HG03354 (cell line): Measurements from ENCODE around the gene HLA-DOB.
"Not testable (repeated sequence)": the region's sequence is repeated elsewhere in the genome, so short reads cannot be mapped to it uniquely, and the experiment has no call there.

Experiments used
- ATAC-seq: cut with Tn5 transposase; IDR thresholded peaks from one replicate; pipeline ENCODE4 v1.9.1; 2021; ENCODE audit warnings: mild to moderate bottlenecking; ENCODE audit not compliant: unreplicated experiment, poor library complexity, severe bottlenecking

The HLA-DOB gene

GRCh38 chr6:32818867-32819266, 2.1 kb upstream of the HLA-DOB start:
- no peak for ATAC-seq

GRCh38 chr6:32815996-32816395, 806 bp downstream of the HLA-DOB start:
- ATAC-seq, result peak; percentile 64

GRCh38 chr6:32815115-32815514, 1.7 kb downstream of the HLA-DOB start:
- no peak for ATAC-seq

GRCh38 chr6:32814145-32814544, 2.7 kb downstream of the HLA-DOB start:
- ATAC-seq, result no peak

GRCh38 chr6:32809171-32809570, 7.6 kb downstream of the HLA-DOB start:
- no peak for ATAC-seq

- ATAC-seq, result no peak
Measured at GRCh38 chr6:32807020-32807580, 9.7 kb downstream of the HLA-DOB start.

- not testable (repeated sequence) for ATAC-seq
Measured at GRCh38 chr6:32805404-32805803, 11.4 kb downstream of the HLA-DOB start.

- ATAC-seq, result no peak
Measured at GRCh38 chr6:32803416-32803815, 13.4 kb downstream of the HLA-DOB start.

- no peak for ATAC-seq
Measured at GRCh38 chr6:32799740-32800139, 17.1 kb downstream of the HLA-DOB start.

GRCh38 chr6:32799168-32799567, 17.6 kb downstream of the HLA-DOB start:
- no peak for ATAC-seq

- ATAC-seq, result no peak
Measured at GRCh38 chr6:32796848-32797776, 19.7 kb downstream of the HLA-DOB start.

GRCh38 chr6:32794510-32794909, 22.3 kb downstream of the HLA-DOB start:
- no peak for ATAC-seq

GRCh38 chr6:32792901-32793435, 23.8 kb downstream of the HLA-DOB start:
- no peak for ATAC-seq

- no peak for ATAC-seq
Measured at GRCh38 chr6:32790306-32790705, 26.5 kb downstream of the HLA-DOB start.

GRCh38 chr6:32785781-32786533, 30.8 kb downstream of the HLA-DOB start:
- ATAC-seq, result no peak

GRCh38 chr6:32782923-32783322, 33.9 kb downstream of the HLA-DOB start:
- not testable (repeated sequence) for ATAC-seq

GRCh38 chr6:32779036-32779435, 37.8 kb downstream of the HLA-DOB start:
- ATAC-seq, result no peak

GRCh38 chr6:32775071-32775470, 41.7 kb downstream of the HLA-DOB start:
- no peak for ATAC-seq

- no peak for ATAC-seq
Measured at GRCh38 chr6:32774426-32774825, 42.4 kb downstream of the HLA-DOB start.

- ATAC-seq, result no peak
Measured at GRCh38 chr6:32772656-32773055, 44.1 kb downstream of the HLA-DOB start.
